Measurements from ENCODE around the gene FAHD1. TPM values are rescaled to one million over a fixed set of nuclear protein-coding genes. Genes with fewer than 3 reads are reported as not detected.

FAHD1 gene
- total RNA-seq, 4 donors from 2014 or later, result 47.4 to 84.7 (median 49.1) TPM

Other genes starting within 250 kb of the FAHD1 start
- gene IFT140, start 215.1 kb upstream of the FAHD1 start, total RNA-seq, result 10 to 100 TPM; 13.8 to 38.4 (median 17.0) TPM
- gene CRAMP1, start 214.8 kb upstream of the FAHD1 start, total RNA-seq, result 10 to 100 TPM; 15.7 to 39.3 (median 26.1) TPM
- gene JPT2, start 148.9 kb upstream of the FAHD1 start, total RNA-seq, result 10 to 100 TPM; 22.6 to 59.2 (median 35.0) TPM
- 100 to 1,000 TPM in 1 of 4 donors, 10 to 100 TPM in 3; 56.0 to 206 (median 82.1) TPM for gene MAPK8IP3, start 121.0 kb upstream of the FAHD1 start, total RNA-seq
- gene NME3, start 55.7 kb upstream of the FAHD1 start, total RNA-seq, result 100 to 1,000 TPM in 3 of 4 donors, 10 to 100 TPM in 1; 76.9 to 115 (median 103) TPM
- gene EME2, start 54.4 kb upstream of the FAHD1 start, total RNA-seq, result 10 to 100 TPM in 2 of 4 donors, 1 to 10 TPM in 2; 9.8 to 26.3 (median 15.1) TPM
- gene MRPS34, start 54.1 kb upstream of the FAHD1 start, total RNA-seq, result 10 to 100 TPM; 46.8 to 74.3 (median 64.9) TPM
- gene SPSB3, start 44.6 kb upstream of the FAHD1 start, total RNA-seq, result 100 to 1,000 TPM; 124 to 205 (median 156) TPM
- gene NUBP2, start 44.2 kb upstream of the FAHD1 start, total RNA-seq, result 100 to 1,000 TPM in 1 of 4 donors, 10 to 100 TPM in 3; 55.4 to 115 (median 90.8) TPM
- gene IGFALS, start 33.5 kb upstream of the FAHD1 start, total RNA-seq, result 1 to 10 TPM in 2 of 4 donors, under 1 TPM in 2; 0.42 to 2.4 (median 1.1) TPM
- gene HAGH, start 381 bp upstream of the FAHD1 start, total RNA-seq, result 10 to 100 TPM; 49.8 to 66.6 (median 51.9) TPM
- under 1 TPM in 2 of 4 donors, not detected in 2; 0.29 to 0.68 TPM for gene MEIOB, start 45.0 kb downstream of the FAHD1 start, total RNA-seq
- 10 to 100 TPM; 28.5 to 76.7 (median 58.5) TPM for gene HS3ST6, start 91.2 kb downstream of the FAHD1 start, total RNA-seq
- gene MSRB1, start 116.0 kb downstream of the FAHD1 start, total RNA-seq, result 10 to 100 TPM; 14.9 to 28.6 (median 23.5) TPM
- under 1 TPM in 3 of 4 donors, not detected in 1; 0.29 to 0.60 (median 0.42) TPM for gene RPL3L, start 127.5 kb downstream of the FAHD1 start, total RNA-seq
- 100 to 1,000 TPM; 157 to 196 (median 174) TPM for gene NDUFB10, start 132.3 kb downstream of the FAHD1 start, total RNA-seq
- 1,000 to 10,000 TPM; 3,268 to 4,213 (median 3,625) TPM for gene RPS2, start 137.6 kb downstream of the FAHD1 start, total RNA-seq
- gene RNF151, start 139.7 kb downstream of the FAHD1 start, total RNA-seq, result not detected
- gene TBL3, start 144.8 kb downstream of the FAHD1 start, total RNA-seq, result 10 to 100 TPM; 49.2 to 73.5 (median 57.2) TPM
- 1 to 10 TPM in 3 of 4 donors, not detected in 1; 1.1 to 3.1 (median 2.0) TPM for gene NOXO1, start 154.3 kb downstream of the FAHD1 start, total RNA-seq
- gene GFER, start 157.0 kb downstream of the FAHD1 start, total RNA-seq, result 10 to 100 TPM in 1 of 4 donors, 1 to 10 TPM in 3; 7.0 to 11.2 (median 9.5) TPM
- gene SYNGR3, start 162.8 kb downstream of the FAHD1 start, total RNA-seq, result 1 to 10 TPM in 1 of 4 donors, under 1 TPM in 2, not detected in 1; 0.42 to 1.7 (median 0.60) TPM
- 100 to 1,000 TPM in 1 of 4 donors, 10 to 100 TPM in 3; 69.4 to 103 (median 84.0) TPM for gene ZNF598, start 182.6 kb downstream of the FAHD1 start, total RNA-seq
- 1 to 10 TPM in 2 of 4 donors, under 1 TPM in 1, not detected in 1; 0.65 to 5.6 (median 3.0) TPM for gene NPW, start 192.6 kb downstream of the FAHD1 start, total RNA-seq
- gene NHERF2, start 199.7 kb downstream of the FAHD1 start, total RNA-seq, result 10 to 100 TPM; 13.8 to 36.5 (median 21.8) TPM
- 10 to 100 TPM; 15.9 to 40.5 (median 20.9) TPM for gene NTHL1, start 220.6 kb downstream of the FAHD1 start, total RNA-seq
- 100 to 1,000 TPM; 103 to 193 (median 143) TPM for gene TSC2, start 220.8 kb downstream of the FAHD1 start, total RNA-seq